SK-N-SH (cell line): Measurements from ENCODE around the gene CDCP2. TPM values are rescaled to one million over a fixed set of nuclear protein-coding genes. Genes with fewer than 3 reads are reported as not detected.

ENCODE experiments used
- CTCF ChIA-PET: fragments of 300-600, 350-600 bp; formaldehyde crosslinking; extraction: SDS; loops from one replicate; lab custom pipeline; 2021; lab: Yijun Ruan, JAX
- POLR2A ChIA-PET: fragments of 350-600 bp; sonication (Branson Sonifier 250); formaldehyde crosslinking; extraction: SDS; loops from one replicate; lab custom pipeline; 2020; ENCODE audit warnings: antibody characterized with exemption, inconsistent platforms; lab: Yijun Ruan, JAX
- DNase-seq: peaks from one replicate; pipeline ENCODE4 v3.0.0; 2012
- H2AFZ ChIP-seq: fragments of 200-600 bp; sonication (generic); 2 replicates; pipeline ENCODE4 v1.8.1; 2016; ENCODE audit warnings: antibody characterized with exemption, mild to moderate bottlenecking, low read depth
- H3F3A ChIP-seq: fragments of 200-600 bp; sonication (generic); replicated peaks from 2 replicates; pipeline ENCODE3; 2016; ENCODE audit warnings: antibody characterized with exemption, mild to moderate bottlenecking; ENCODE audit not compliant: insufficient read depth
- H3K27ac ChIP-seq, 2 experiments: fragments of 200-500 bp in 1 of 2; fragments of 200-600 bp in 1 of 2; sonication (Bioruptor generic) in 1 of 2; sonication (generic), shearing (Covaris generic) in 1 of 2; 2 replicates each; pipeline versions ENCODE4 v1.5.1 to v1.6.1; 2014 to 2016; ENCODE audit warnings: low read depth in 2 of 2, inconsistent platforms in 1 of 2, low read length in 1 of 2, mild to moderate bottlenecking in 1 of 2, mixed read lengths in 1 of 2
- H3K27me3 ChIP-seq: fragments of 200-600 bp; sonication (generic), shearing (Covaris generic); 2 replicates; pipeline ENCODE4 v1.6.1; 2016; ENCODE audit warnings: mixed run types; ENCODE audit not compliant: insufficient read depth
- H3K36me3 ChIP-seq, 2 experiments: fragments of 200-500 bp in 1 of 2; fragments of 200-600 bp in 1 of 2; sonication (Bioruptor generic) in 1 of 2; sonication (generic) in 1 of 2; replicated peaks in 1 of 2; 2 replicates each; pipeline versions ENCODE3 to v1.5.1; 2014 to 2016; ENCODE audit warnings: low read length in 1 of 2, mild to moderate bottlenecking in 1 of 2; ENCODE audit not compliant: insufficient read depth in 2 of 2, control insufficient read depth in 1 of 2
- H3K4me1 ChIP-seq, 2 experiments: fragments of 200-500 bp in 1 of 2; fragments of 200-600 bp in 1 of 2; sonication (Bioruptor generic) in 1 of 2; sonication (generic), shearing (Covaris generic) in 1 of 2; 2 replicates each; pipeline versions ENCODE4 v1.5.1 to v1.6.1; 2014 to 2016; ENCODE audit warnings: low read depth in 1 of 2, low read length in 1 of 2, mixed run types in 1 of 2; ENCODE audit not compliant: insufficient read depth in 2 of 2, control insufficient read depth in 1 of 2
- H3K4me2 ChIP-seq: fragments of 200-600 bp; sonication (generic), shearing (Covaris generic); 2 replicates; pipeline ENCODE4 v1.6.1; 2017; ENCODE audit warnings: mixed run types
- H3K4me3 ChIP-seq, 2 experiments: fragments of 200-500 bp in 1 of 2; fragments of 200-600 bp in 1 of 2; sonication (Bioruptor generic) in 1 of 2; sonication (generic), shearing (Covaris generic) in 1 of 2; 2 replicates each; pipeline versions ENCODE4 v1.5.1 to v1.8.1; 2014 to 2016; ENCODE audit warnings: low read depth in 2 of 2, inconsistent platforms in 1 of 2, low read length in 1 of 2, mild to moderate bottlenecking in 1 of 2, mixed read lengths in 1 of 2, moderate library complexity in 1 of 2
- H3K79me2 ChIP-seq: fragments of 200-600 bp; sonication (generic); 2 replicates; pipeline ENCODE4 v1.8.1; 2017; ENCODE audit warnings: mild to moderate bottlenecking; ENCODE audit not compliant: insufficient read depth
- H3K9ac ChIP-seq: fragments of 200-600 bp; sonication (generic); 2 replicates; pipeline ENCODE4 v1.6.1; 2017; ENCODE audit warnings: mixed run types
- H3K9me2 ChIP-seq: fragments of 200-600 bp; sonication (generic); 2 replicates; pipeline ENCODE4 v1.6.1; 2017; ENCODE audit warnings: mixed run types
- H3K9me3 ChIP-seq: fragments of 200-600 bp; sonication (generic); 2 replicates; pipeline ENCODE4 v1.6.1; 2017; ENCODE audit warnings: mixed run types, mild to moderate bottlenecking, moderate library complexity
- H4K20me1 ChIP-seq: fragments of 200-600 bp; sonication (generic); 2 replicates; pipeline ENCODE4 v1.6.1; 2017; ENCODE audit warnings: mild to moderate bottlenecking, mixed run types; ENCODE audit not compliant: insufficient read depth
- CHD2 ChIP-seq: fragments of 150-350 bp; IDR thresholded peaks from 2 replicates; pipeline ENCODE4 v1.6.1; 2018; ENCODE audit warnings: low read length; ENCODE audit not compliant: partially characterized antibody
- ELF1 ChIP-seq: IDR thresholded peaks from 2 replicates; pipeline ENCODE4 v1.4.0; 2012
- EP300 ChIP-seq, 2 experiments: IDR thresholded peaks; 2 replicates each; pipeline versions ENCODE4 v1.4.0 to v1.6.1; 2012; ENCODE audit warnings: borderline replicate concordance in 1 of 2, low read depth in 1 of 2, low read length in 1 of 2
- EZH2phosphoT487 ChIP-seq: fragments of 200-600 bp; sonication (generic); IDR thresholded peaks from 2 replicates; pipeline ENCODE4 v1.6.1; 2017; ENCODE audit warnings: low read depth, mixed run types, mild to moderate bottlenecking, antibody characterized with exemption, moderate library complexity, borderline replicate concordance
- FOXM1 ChIP-seq: IDR thresholded peaks from 2 replicates; pipeline ENCODE4 v1.4.0; 2012; ENCODE audit warnings: low read depth, mild to moderate bottlenecking
- GABPA ChIP-seq: IDR thresholded peaks from 2 replicates; pipeline ENCODE4 v1.4.0; 2012; ENCODE audit warnings: low read depth, mild to moderate bottlenecking
- GATA2 ChIP-seq: sonication (generic); formaldehyde crosslinking; IDR thresholded peaks from 2 replicates; pipeline ENCODE4 v1.5.0; 2020; ENCODE audit warnings: mild to moderate bottlenecking, missing genetic modification reagents
- MXI1 ChIP-seq: IDR thresholded peaks from 2 replicates; pipeline ENCODE4 v1.6.1; 2012; ENCODE audit warnings: mild to moderate bottlenecking, low read depth, low read length, improper control_type of control experiment
- NFIC ChIP-seq: IDR thresholded peaks from 2 replicates; pipeline ENCODE4 v1.4.0; 2012; ENCODE audit warnings: borderline replicate concordance
- NRF1 ChIP-seq: IDR thresholded peaks from 2 replicates; pipeline ENCODE4 v1.6.1; 2012; ENCODE audit warnings: low read depth, mild to moderate bottlenecking, low read length
- POLR2AphosphoS5 ChIP-seq: IDR thresholded peaks from 2 replicates; pipeline ENCODE4 v1.6.1; 2012; ENCODE audit warnings: low read depth, low read length
- RAD21 ChIP-seq: IDR thresholded peaks from 2 replicates; pipeline ENCODE4 v1.6.1; 2012; ENCODE audit warnings: mild to moderate bottlenecking, low read length
- RCOR1 ChIP-seq: fragments of 150-350 bp; IDR thresholded peaks from 2 replicates; pipeline ENCODE4 v1.6.1; 2017; ENCODE audit warnings: antibody characterized with exemption, low read length
- RXRA ChIP-seq: IDR thresholded peaks from 2 replicates; pipeline ENCODE4 v1.4.0; 2012; ENCODE audit warnings: low read depth, mild to moderate bottlenecking, borderline replicate concordance
- SIN3A ChIP-seq: IDR thresholded peaks from 2 replicates; pipeline ENCODE4 v1.6.1; 2012; ENCODE audit warnings: low read depth, mild to moderate bottlenecking, low read length, moderate library complexity, borderline replicate concordance
- SMC3 ChIP-seq: IDR thresholded peaks from 2 replicates; pipeline ENCODE4 v1.6.1; 2012; ENCODE audit warnings: low read depth, low read length, improper control_type of control experiment
- TAF1 ChIP-seq: IDR thresholded peaks from 2 replicates; pipeline ENCODE4 v1.6.1; 2012; ENCODE audit warnings: low read depth, mild to moderate bottlenecking, low read length, moderate library complexity, borderline replicate concordance
- TCF12 ChIP-seq: IDR thresholded peaks from 2 replicates; pipeline ENCODE4 v1.4.0; 2012
- TEAD4 ChIP-seq: IDR thresholded peaks from 2 replicates; pipeline ENCODE4 v1.4.0; 2012; ENCODE audit warnings: mild to moderate bottlenecking, borderline replicate concordance; ENCODE audit not compliant: insufficient read depth
- YY1 ChIP-seq: IDR thresholded peaks from 2 replicates; pipeline ENCODE4 v1.4.0; 2012; ENCODE audit warnings: low read depth, mild to moderate bottlenecking
- WGBS: methylation state at CpG from one replicate; pipeline ENCODE4 v1.1.6; 2017; ENCODE audit warnings: low lambda C conversion rate; 5-methylcytosine and 5-hydroxymethylcytosine counted together
- polyA plus RNA-seq, 3 experiments: library from polyadenylated mRNA; depleted of rRNA; stranded (reverse); fragments of >200 nt; gene quantifications; 2 replicates each; pipeline ENCODE4 v1.2.3, GENCODE V29; 2012
- TF ChIP-seq, protein P1 (sequence below): IDR thresholded peaks from 2 replicates; pipeline ENCODE4 v1.6.1; 2012; ENCODE audit warnings: mild to moderate bottlenecking, low read depth, low read length, moderate library complexity
- TF ChIP-seq, protein P2 (sequence below): IDR thresholded peaks from 2 replicates; pipeline ENCODE4; 2012
- TF ChIP-seq, protein P3 (sequence below): IDR thresholded peaks from 2 replicates; pipeline ENCODE4 v1.4.0; 2012; ENCODE audit warnings: low read depth, borderline replicate concordance
- TF ChIP-seq, protein P4 (sequence below): IDR thresholded peaks from 2 replicates; pipeline ENCODE4 v1.4.0; 2012; ENCODE audit warnings: low read depth, borderline replicate concordance
- TF ChIP-seq, protein P5 (sequence below): fragments of 200-600 bp; sonication (generic); IDR thresholded peaks from 2 replicates; pipeline ENCODE4 v1.6.1; 2017; ENCODE audit warnings: antibody characterized with exemption, mild to moderate bottlenecking, moderate library complexity

CDCP2 gene
- polyA plus RNA-seq, 1 of the 3 experiments (the other 2 are of a cell fraction) = not detected

DNA sequence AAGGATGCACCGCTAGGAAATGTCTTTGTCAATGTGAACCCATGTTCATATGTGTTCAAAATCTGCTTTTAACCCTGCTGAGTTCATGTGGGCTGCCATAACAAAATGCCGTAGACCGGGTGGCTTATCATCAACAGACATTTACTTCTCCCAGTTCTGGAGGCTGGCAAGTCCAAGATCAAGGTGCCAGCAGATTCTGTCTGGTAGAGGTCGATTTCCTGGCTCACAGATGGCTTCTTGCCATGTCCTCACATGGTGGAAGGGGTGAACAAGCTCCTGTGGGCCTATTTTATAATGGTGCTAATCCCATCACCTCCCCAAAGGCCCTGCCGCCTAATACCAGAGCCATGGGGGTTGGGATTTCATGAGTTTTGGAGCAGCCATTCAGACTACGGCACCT is 4.6 kb upstream of the CDCP2 start (continued):
- TF ChIP-seq, protein P1, sequence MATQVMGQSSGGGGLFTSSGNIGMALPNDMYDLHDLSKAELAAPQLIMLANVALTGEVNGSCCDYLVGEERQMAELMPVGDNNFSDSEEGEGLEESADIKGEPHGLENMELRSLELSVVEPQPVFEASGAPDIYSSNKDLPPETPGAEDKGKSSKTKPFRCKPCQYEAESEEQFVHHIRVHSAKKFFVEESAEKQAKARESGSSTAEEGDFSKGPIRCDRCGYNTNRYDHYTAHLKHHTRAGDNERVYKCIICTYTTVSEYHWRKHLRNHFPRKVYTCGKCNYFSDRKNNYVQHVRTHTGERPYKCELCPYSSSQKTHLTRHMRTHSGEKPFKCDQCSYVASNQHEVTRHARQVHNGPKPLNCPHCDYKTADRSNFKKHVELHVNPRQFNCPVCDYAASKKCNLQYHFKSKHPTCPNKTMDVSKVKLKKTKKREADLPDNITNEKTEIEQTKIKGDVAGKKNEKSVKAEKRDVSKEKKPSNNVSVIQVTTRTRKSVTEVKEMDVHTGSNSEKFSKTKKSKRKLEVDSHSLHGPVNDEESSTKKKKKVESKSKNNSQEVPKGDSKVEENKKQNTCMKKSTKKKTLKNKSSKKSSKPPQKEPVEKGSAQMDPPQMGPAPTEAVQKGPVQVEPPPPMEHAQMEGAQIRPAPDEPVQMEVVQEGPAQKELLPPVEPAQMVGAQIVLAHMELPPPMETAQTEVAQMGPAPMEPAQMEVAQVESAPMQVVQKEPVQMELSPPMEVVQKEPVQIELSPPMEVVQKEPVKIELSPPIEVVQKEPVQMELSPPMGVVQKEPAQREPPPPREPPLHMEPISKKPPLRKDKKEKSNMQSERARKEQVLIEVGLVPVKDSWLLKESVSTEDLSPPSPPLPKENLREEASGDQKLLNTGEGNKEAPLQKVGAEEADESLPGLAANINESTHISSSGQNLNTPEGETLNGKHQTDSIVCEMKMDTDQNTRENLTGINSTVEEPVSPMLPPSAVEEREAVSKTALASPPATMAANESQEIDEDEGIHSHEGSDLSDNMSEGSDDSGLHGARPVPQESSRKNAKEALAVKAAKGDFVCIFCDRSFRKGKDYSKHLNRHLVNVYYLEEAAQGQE = no peak
- TF ChIP-seq GABPA = no peak
- no peak for TF ChIP-seq GATA2 (CRISPR knock-in tag)
- TF ChIP-seq, protein P2, sequence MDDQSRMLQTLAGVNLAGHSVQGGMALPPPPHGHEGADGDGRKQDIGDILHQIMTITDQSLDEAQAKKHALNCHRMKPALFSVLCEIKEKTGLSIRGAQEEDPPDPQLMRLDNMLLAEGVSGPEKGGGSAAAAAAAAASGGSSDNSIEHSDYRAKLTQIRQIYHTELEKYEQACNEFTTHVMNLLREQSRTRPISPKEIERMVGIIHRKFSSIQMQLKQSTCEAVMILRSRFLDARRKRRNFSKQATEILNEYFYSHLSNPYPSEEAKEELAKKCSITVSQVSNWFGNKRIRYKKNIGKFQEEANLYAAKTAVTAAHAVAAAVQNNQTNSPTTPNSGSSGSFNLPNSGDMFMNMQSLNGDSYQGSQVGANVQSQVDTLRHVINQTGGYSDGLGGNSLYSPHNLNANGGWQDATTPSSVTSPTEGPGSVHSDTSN = no peak
- no peak for TF ChIP-seq CHD2
- TF ChIP-seq RXRA = no peak
- TF ChIP-seq NRF1 = no peak
- no peak for TF ChIP-seq TAF1
- TF ChIP-seq EP300 (IDR thresholded peaks at IDR 0.05; ENCODE audit: borderline replicate concordance in 1 of 2, low read depth in 1 of 2, low read length in 1 of 2) = no peak
- TF ChIP-seq TEAD4 = no peak
- no peak for TF ChIP-seq SMC3
- no peak for TF ChIP-seq SIN3A
- TF ChIP-seq, protein P3, sequence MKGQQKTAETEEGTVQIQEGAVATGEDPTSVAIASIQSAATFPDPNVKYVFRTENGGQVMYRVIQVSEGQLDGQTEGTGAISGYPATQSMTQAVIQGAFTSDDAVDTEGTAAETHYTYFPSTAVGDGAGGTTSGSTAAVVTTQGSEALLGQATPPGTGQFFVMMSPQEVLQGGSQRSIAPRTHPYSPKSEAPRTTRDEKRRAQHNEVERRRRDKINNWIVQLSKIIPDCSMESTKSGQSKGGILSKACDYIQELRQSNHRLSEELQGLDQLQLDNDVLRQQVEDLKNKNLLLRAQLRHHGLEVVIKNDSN = no peak
- TF ChIP-seq RCOR1 = no peak

DNA sequence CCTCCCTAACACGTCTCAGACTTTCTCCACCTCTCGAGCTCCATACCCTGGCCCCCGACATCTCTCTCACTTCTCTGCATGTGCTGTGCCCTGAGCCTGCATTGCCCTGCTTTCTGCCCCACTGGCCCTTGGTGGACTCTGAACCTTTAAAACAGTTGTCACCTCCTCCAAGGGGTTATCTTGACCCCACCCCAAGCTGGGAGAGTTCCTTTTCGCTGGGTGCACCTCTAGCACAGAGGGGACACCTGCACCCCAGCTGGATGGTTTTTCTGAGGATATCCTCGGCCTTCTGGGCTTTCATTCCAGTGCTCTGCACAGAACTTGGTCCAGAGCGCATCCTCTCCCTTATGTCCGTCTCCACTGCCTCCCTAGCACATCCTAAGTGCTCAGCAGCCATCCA is 4.2 kb upstream of the CDCP2 start:
- no peak overlapping the region for H3K9ac ChIP-seq
- CTCF ChIA-PET = no interaction called here
- no peaks in the 10 kb centered on the region for H3K27me3 ChIP-seq
- no peaks in the 10 kb centered on the region for H3F3A ChIP-seq
- POLR2A ChIA-PET = no interaction called here
- H3K9me3 ChIP-seq = no peaks in the 10 kb centered on the region
- H2AFZ ChIP-seq = no peak overlapping the region
- H3K27ac ChIP-seq = no peak overlapping the region
- no peak overlapping the region for H3K4me2 ChIP-seq
- no peak for DNase-seq
- no peaks in the 10 kb centered on the region for H3K79me2 ChIP-seq
- 86% methylated on average over 7 of the region's 7 CpGs for whole genome bisulfite sequencing
- no peaks in the 10 kb centered on the region for H3K9me2 ChIP-seq
- peaks cover 0 to 4% of the 10 kb centered on the region in 2 experiments; a peak in 2 of 4 replicates for H3K4me1 ChIP-seq
- no peak overlapping the region for H3K4me3 ChIP-seq
- H3K36me3 ChIP-seq = no peaks in the 10 kb centered on the region
- no peaks in the 10 kb centered on the region for H4K20me1 ChIP-seq
- TF ChIP-seq TCF12 (no peak), CHD2 (no peak), ELF1 (no peak), MXI1 (no peak), YY1 (no peak), NFIC (no peak), RXRA (no peak), FOXM1 (no peak), RAD21 (no peak), POLR2AphosphoS5 (no peak), EP300 (IDR thresholded peaks at IDR 0.05; ENCODE audit: borderline replicate concordance in 1 of 2, low read depth in 1 of 2, low read length in 1 of 2) (no peak), EZH2phosphoT487 (no peak)
- TF ChIP-seq, protein P4, sequence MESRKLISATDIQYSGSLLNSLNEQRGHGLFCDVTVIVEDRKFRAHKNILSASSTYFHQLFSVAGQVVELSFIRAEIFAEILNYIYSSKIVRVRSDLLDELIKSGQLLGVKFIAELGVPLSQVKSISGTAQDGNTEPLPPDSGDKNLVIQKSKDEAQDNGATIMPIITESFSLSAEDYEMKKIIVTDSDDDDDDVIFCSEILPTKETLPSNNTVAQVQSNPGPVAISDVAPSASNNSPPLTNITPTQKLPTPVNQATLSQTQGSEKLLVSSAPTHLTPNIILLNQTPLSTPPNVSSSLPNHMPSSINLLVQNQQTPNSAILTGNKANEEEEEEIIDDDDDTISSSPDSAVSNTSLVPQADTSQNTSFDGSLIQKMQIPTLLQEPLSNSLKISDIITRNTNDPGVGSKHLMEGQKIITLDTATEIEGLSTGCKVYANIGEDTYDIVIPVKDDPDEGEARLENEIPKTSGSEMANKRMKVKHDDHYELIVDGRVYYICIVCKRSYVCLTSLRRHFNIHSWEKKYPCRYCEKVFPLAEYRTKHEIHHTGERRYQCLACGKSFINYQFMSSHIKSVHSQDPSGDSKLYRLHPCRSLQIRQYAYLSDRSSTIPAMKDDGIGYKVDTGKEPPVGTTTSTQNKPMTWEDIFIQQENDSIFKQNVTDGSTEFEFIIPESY = no peak
- TF ChIP-seq, protein P5, sequence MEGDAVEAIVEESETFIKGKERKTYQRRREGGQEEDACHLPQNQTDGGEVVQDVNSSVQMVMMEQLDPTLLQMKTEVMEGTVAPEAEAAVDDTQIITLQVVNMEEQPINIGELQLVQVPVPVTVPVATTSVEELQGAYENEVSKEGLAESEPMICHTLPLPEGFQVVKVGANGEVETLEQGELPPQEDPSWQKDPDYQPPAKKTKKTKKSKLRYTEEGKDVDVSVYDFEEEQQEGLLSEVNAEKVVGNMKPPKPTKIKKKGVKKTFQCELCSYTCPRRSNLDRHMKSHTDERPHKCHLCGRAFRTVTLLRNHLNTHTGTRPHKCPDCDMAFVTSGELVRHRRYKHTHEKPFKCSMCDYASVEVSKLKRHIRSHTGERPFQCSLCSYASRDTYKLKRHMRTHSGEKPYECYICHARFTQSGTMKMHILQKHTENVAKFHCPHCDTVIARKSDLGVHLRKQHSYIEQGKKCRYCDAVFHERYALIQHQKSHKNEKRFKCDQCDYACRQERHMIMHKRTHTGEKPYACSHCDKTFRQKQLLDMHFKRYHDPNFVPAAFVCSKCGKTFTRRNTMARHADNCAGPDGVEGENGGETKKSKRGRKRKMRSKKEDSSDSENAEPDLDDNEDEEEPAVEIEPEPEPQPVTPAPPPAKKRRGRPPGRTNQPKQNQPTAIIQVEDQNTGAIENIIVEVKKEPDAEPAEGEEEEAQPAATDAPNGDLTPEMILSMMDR = no peak
